Heart left ventricle (tissue), 16 donors: ENCODE data around the gene OR2AG1. TPM values are rescaled to one million over a fixed set of nuclear protein-coding genes. Genes with fewer than 3 reads are reported as not detected.

Experiments
- ATAC-seq, 4 donors: fragments of 200-7000 bp; cut with Tn5 transposase; one replicate each; pipeline ENCODE4 v1.9.1; 2020 to 2022; ENCODE audit warnings: moderate library complexity in 4 of 4, mild to moderate bottlenecking in 3 of 4, moderate number of reproducible peaks in 1 of 4
- DNase-seq, 5 donors: peaks; one replicate each; pipeline ENCODE4 v3.0.0-alpha.2; 2020
- H3K27ac ChIP-seq, 12 donors: fragments of 200-600 bp; sonication (generic) in 4 of 12; one replicate each; pipeline versions ENCODE4 v1.5.0 to v1.8.0; 2016 to 2022; ENCODE audit warnings: mild to moderate bottlenecking in 2 of 12
- H3K27me3 ChIP-seq, 9 donors: fragments of 200-600 bp; sonication (generic) in 2 of 9; one replicate each; pipeline versions ENCODE4 v1.5.1 to v1.8.0; 2016 to 2022; ENCODE audit warnings: mild to moderate bottlenecking in 3 of 9
- H3K36me3 ChIP-seq, 9 donors: fragments of 200-600 bp; sonication (generic) in 2 of 9; one replicate each; pipeline versions ENCODE4 v1.5.0 to v1.8.0; 2018 to 2022; ENCODE audit warnings: mild to moderate bottlenecking in 2 of 9
- H3K4me1 ChIP-seq, 12 donors: fragments of 200-600 bp; sonication (generic) in 4 of 12; one replicate each; pipeline versions ENCODE4 v1.5.0 to v1.8.0; 2016 to 2022; ENCODE audit warnings: mild to moderate bottlenecking in 3 of 12
- H3K4me3 ChIP-seq, 12 donors: fragments of 200-600 bp; sonication (generic) in 4 of 12; one replicate each; pipeline versions ENCODE4 v1.5.0 to v1.8.0; 2017 to 2022; ENCODE audit warnings: mild to moderate bottlenecking in 9 of 12, moderate library complexity in 4 of 12
- H3K9me3 ChIP-seq, 12 donors: fragments of 200-600 bp; sonication (generic) in 4 of 12; one replicate each; pipeline versions ENCODE4 v1.5.0 to v1.8.0; 2016 to 2022; ENCODE audit warnings: mild to moderate bottlenecking in 1 of 12
- POLR2A ChIP-seq, 2 donors: fragments of 450-650 bp; IDR thresholded peaks; one replicate each; pipeline ENCODE4 v1.6.1; 2017; ENCODE audit warnings: antibody characterized with exemption in 2 of 2, mild to moderate bottlenecking in 2 of 2, moderate library complexity in 2 of 2
- WGBS, 4 donors: extraction: QIAGEN DNeasy Blood & Tissue Kit in 2 of 4; methylation state at CpG; one replicate each; pipeline versions ENCODE4 v1.1.5 to v1.1.7; 2013 to 2018; 5-methylcytosine and 5-hydroxymethylcytosine counted together
- intact Hi-C, 10 donors: fragments of 100-400 bp; cut with DNase I; formaldehyde crosslinking; loops; one replicate each; pipeline versions ENCODE4 v1.11.1 to v1.14.2; 2022
- long read RNA-seq, 3 donors: library from polyadenylated mRNA; unstranded; transcript quantifications; one replicate each; pipeline ENCODE4 v2.0.0, GENCODE V29; 2020 to 2021
- polyA plus RNA-seq, 2 donors: library from polyadenylated mRNA; stranded (reverse); fragments of 200-250 nt; gene quantifications; one replicate each; pipeline ENCODE4 v1.2.3, GENCODE V29; 2013
- total RNA-seq, 9 donors: library from RNA; depleted of rRNA in 2 of 9; stranded (reverse); fragments of >200 nt in 2 of 9; fragmentation: NEBNext Ultra II Directional in 3 of 9; extraction: Animal tissue kit (Norgen Biotek cat#: 25700) in 3 of 9; gene quantifications; one replicate each; pipeline versions ENCODE4 v1.1.0 to v1.2.4, GENCODE V29; 2016 to 2023
- TF ChIP-seq, protein P1 (sequence below), 12 donors: fragments of 200-600 bp; sonication (generic) in 4 of 12; IDR thresholded peaks; one replicate each; pipeline versions ENCODE4 v1.5.0 to v1.8.0; 2018 to 2022; ENCODE audit warnings: antibody characterized with exemption in 12 of 12, mild to moderate bottlenecking in 5 of 12
- donor health status: ischemic (EF 13 %, LVEDD 7.1; RV severe dilation, severe dysfunction).
- donor health status: healthy with polysubstance abuse.
- donor health status: DM: no; HTN: yes; CAD: no.
- donor health status: DM: no; HTN: no; CAD: no.
- donor health status: ischemic (EF 25% LVEDD 6.9; RV normal size, moderate dysfunction).
- donor health status: ischemic (EF 25% LVEDD 5.7; RV mildly dilated, moderate dysfunction).
- donor health status: healthy.
- donor health status: DM: yes; HTN: yes; CAD: no.
- donor health status: ischemic (EF 35%, LVEDD 5.7; RV mildly dilated, moderate dysfunction).
- donor health status: nonischemic (EF 11% LVEDD 7.7; RV severe dilation, severe dysfunction).
- donor health status: DM: yes; HTN: yes; CAD: no.
- donor health status: PGD.
- donor health status: ischemic (EF 29% LVEDD 5.4; RV normal size, mild dysfunction).
- donor health status: nonischemic (EF 23%, LVEDD 6.1; RV moderate dilation, normal function).

Gene OR2AG1, protein sequence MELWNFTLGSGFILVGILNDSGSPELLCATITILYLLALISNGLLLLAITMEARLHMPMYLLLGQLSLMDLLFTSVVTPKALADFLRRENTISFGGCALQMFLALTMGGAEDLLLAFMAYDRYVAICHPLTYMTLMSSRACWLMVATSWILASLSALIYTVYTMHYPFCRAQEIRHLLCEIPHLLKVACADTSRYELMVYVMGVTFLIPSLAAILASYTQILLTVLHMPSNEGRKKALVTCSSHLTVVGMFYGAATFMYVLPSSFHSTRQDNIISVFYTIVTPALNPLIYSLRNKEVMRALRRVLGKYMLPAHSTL
- total RNA-seq, result not detected
- polyA plus RNA-seq, result not detected
- long read RNA-seq, donor 1, result 0 reads
- long read RNA-seq, donor 2, result 0 reads
- long read RNA-seq, donor 3, result 0 reads

- Histone ChIP-seq H3K4me1 (no peaks in the 10 kb centered on the region), H3K4me3 (no peak within 1 kb of the TSS), H3K36me3 (no peaks in the 10 kb centered on the region), H3K27me3 (no peaks in the 10 kb centered on the region), H3K9me3 (no peaks in the 10 kb centered on the region), H3K27ac (no peak within 1 kb of the TSS)
- no peak for TF ChIP-seq POLR2A (IDR thresholded peaks at IDR 0.05)
- TF ChIP-seq, protein P1, sequence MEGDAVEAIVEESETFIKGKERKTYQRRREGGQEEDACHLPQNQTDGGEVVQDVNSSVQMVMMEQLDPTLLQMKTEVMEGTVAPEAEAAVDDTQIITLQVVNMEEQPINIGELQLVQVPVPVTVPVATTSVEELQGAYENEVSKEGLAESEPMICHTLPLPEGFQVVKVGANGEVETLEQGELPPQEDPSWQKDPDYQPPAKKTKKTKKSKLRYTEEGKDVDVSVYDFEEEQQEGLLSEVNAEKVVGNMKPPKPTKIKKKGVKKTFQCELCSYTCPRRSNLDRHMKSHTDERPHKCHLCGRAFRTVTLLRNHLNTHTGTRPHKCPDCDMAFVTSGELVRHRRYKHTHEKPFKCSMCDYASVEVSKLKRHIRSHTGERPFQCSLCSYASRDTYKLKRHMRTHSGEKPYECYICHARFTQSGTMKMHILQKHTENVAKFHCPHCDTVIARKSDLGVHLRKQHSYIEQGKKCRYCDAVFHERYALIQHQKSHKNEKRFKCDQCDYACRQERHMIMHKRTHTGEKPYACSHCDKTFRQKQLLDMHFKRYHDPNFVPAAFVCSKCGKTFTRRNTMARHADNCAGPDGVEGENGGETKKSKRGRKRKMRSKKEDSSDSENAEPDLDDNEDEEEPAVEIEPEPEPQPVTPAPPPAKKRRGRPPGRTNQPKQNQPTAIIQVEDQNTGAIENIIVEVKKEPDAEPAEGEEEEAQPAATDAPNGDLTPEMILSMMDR (IDR thresholded peaks at IDR 0.05), result no peak
- WGBS, 4 donors, result 52 to 66% (median 57%) methylated on average over 2 of the region's 2 CpGs
- ATAC-seq (no peak), DNase-seq (no peak)
- intact Hi-C loops, result no loop called here
Measured at GRCh38 chr11:6782720-6783119, at the start of gene OR2AG1. OR2AG1 (plus strand) TSS chr11:6783020; CDS start chr11:6785038, 2,018 bp downstream.

DNA sequence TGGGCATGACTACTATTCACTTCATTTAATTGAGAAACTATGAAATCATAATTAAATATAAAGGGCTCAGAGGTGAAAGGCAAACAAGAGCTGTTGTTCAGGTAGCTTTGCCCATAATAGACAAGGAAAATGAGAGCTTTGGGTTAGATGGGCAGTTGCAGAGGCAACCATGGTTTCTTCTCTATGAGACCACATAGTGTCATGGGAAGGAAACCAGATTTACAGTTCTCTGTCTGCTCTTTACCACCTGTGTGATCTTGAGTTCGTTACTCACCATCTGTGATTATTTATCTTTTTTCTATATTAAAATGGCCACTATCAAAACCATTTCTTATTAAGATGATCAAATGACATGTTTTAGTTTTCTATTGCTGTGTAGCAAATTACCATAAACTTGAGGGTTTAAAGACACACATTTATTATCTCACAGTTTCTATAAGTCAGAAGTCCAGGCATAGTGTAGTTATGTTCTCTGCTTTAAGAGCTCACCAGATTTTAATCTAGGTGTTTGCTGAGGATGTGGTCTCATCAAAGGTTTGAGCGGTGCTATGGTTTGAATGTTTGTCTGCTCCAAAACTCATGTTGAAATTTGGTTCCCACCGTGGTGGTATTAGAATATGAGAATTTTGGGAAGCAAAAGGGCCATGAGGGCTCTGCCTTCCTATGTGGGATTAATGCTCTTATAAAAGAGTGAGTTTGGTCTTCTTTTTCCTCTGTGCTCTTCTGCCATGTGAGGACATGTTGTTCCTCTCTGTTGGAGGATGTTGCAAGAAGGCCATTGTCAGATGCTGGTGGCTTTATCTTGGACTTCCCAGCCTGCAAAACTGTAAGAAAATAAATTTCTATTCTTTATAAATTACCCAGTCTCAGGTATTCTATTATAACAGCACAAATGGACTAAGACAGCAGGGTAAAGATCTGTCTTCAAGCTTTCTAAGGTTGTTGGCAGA lies 49.2 kb upstream of the OR2AG1 start:
- 67 to 82% (median 72%) methylated on average over 3 of the region's 3 CpGs for WGBS, 4 donors
- DNase-seq, result no peak
- no peak for ATAC-seq
- Histone ChIP-seq H3K27ac (no peak overlapping the region), H3K9me3 (peaks cover 0 to 7% (median 0%) of the 10 kb centered on the region in 12 donors), H3K4me3 (no peak overlapping the region), H3K27me3 (no peaks in the 10 kb centered on the region), H3K4me1 (peaks cover 0 to 55% (median 0%) of the 10 kb centered on the region in 12 donors), H3K36me3 (peaks cover 0 to 11% (median 4%) of the 10 kb centered on the region in 9 donors)
- intact Hi-C loops, result no loop called here
- TF ChIP-seq, protein P1 (IDR thresholded peaks at IDR 0.05), result no peak
- TF ChIP-seq POLR2A (IDR thresholded peaks at IDR 0.05), result no peak

GRCh38 chr11:6734616-6735015 lies 48.2 kb upstream of the OR2AG1 start:
- WGBS, 4 donors, result 78 to 81% (median 79%) methylated on average over 3 of the region's 3 CpGs

More at GRCh38 chr11:6734616-6735015, 48.2 kb upstream of the OR2AG1 start:
- intact Hi-C loops, result no loop called here
- Histone ChIP-seq H3K4me1 (peaks cover 0 to 57% (median 0%) of the 10 kb centered on the region in 12 donors), H3K27me3 (no peaks in the 10 kb centered on the region), H3K9me3 (peaks cover 0 to 7% (median 0%) of the 10 kb centered on the region in 12 donors), H3K27ac (no peak overlapping the region), H3K4me3 (no peak overlapping the region), H3K36me3 (peaks cover 0 to 11% (median 4%) of the 10 kb centered on the region in 9 donors)
- no peak for DNase-seq
- no peak for ATAC-seq
- TF ChIP-seq, protein P1 (IDR thresholded peaks at IDR 0.05), result no peak
- TF ChIP-seq POLR2A (IDR thresholded peaks at IDR 0.05), result no peak
